Measurements from ENCODE around the gene DRD4. TPM values are rescaled to one million over a fixed set of nuclear protein-coding genes. Genes with fewer than 3 reads are reported as not detected.
"Not testable (repeated sequence)": the region's sequence is repeated elsewhere in the genome, so short reads cannot be mapped to it uniquely, and the experiment has no call there.

The DRD4 gene
- total RNA-seq, 2 donors from 2014 or later, result 1.3 to 1.9 TPM

GRCh38 chr11:638631-639331 is 1.7 kb downstream of the DRD4 start:
- ATAC-seq (no peak), DNase-seq (no peak)
- intact Hi-C loops (cut with DNase I, micrococcal nuclease), result no loop called here

GRCh38 chr11:639332-639955 is 2.4 kb downstream of the DRD4 start:
- intact Hi-C loops (cut with DNase I, micrococcal nuclease), result no loop called here
- DNase-seq (no peak), ATAC-seq (no peak)

GRCh38 chr11:640021-640706 is 3.1 kb downstream of the DRD4 start:
- intact Hi-C loops (cut with DNase I, micrococcal nuclease), result no loop called here
- DNase-seq (no peak), ATAC-seq (no peak)

GRCh38 chr11:641806-642370 is 4.8 kb downstream of the DRD4 start:
- ATAC-seq (no peak), DNase-seq (no peak)
- intact Hi-C loops (cut with DNase I, micrococcal nuclease), result no loop called here

GRCh38 chr11:643366-643765 is 6.3 kb downstream of the DRD4 start:
- no peak for DNase-seq
- ATAC-seq, result no peak
- intact Hi-C loops (cut with DNase I, micrococcal nuclease), result no loop called here

- DNase-seq (no peak), ATAC-seq (no peak)
- intact Hi-C loops (cut with DNase I, micrococcal nuclease), result no loop called here
Observed at GRCh38 chr11:643849-644738, 7.0 kb downstream of the DRD4 start.

- ATAC-seq, result no peak
- no peak for DNase-seq
- intact Hi-C loops (cut with DNase I, micrococcal nuclease), result no loop called here
Observed at GRCh38 chr11:645536-645935, 8.5 kb downstream of the DRD4 start.

- intact Hi-C loops (cut with DNase I, micrococcal nuclease), result no loop called here
- no peak for ATAC-seq
Observed at GRCh38 chr11:646214-646613, 9.1 kb downstream of the DRD4 start.

GRCh38 chr11:647672-648158 is 10.6 kb downstream of the DRD4 start:
- DNase-seq; ATAC-seq; intact Hi-C loops (cut with DNase I, micrococcal nuclease): not testable (repeated sequence)

More at GRCh38 chr11:646214-646613, 9.1 kb downstream of the DRD4 start:
- no peak for DNase-seq

GRCh38 chr11:650482-650881 is 13.4 kb downstream of the DRD4 start:
- intact Hi-C loops (cut with DNase I, micrococcal nuclease), result no loop called here
- DNase-seq (no peak), ATAC-seq (no peak)

GRCh38 chr11:653136-653535 is 16.1 kb downstream of the DRD4 start:
- intact Hi-C loops (cut with DNase I, micrococcal nuclease); DNase-seq; ATAC-seq: not testable (repeated sequence)

- no peak for ATAC-seq
- intact Hi-C loops (cut with DNase I, micrococcal nuclease), result no loop called here
- no peak for DNase-seq
Observed at GRCh38 chr11:653837-654236, 16.8 kb downstream of the DRD4 start.

- DNase-seq; intact Hi-C loops (cut with DNase I, micrococcal nuclease): not testable (repeated sequence)
- peak; percentile 34 for ATAC-seq
Observed at GRCh38 chr11:654444-654843, 17.4 kb downstream of the DRD4 start.

GRCh38 chr11:655036-655726 is 18.1 kb downstream of the DRD4 start:
- ATAC-seq (peak; percentile 77), DNase-seq (no peak)
- intact Hi-C loops (cut with DNase I, micrococcal nuclease), result no loop called here

- intact Hi-C loops (cut with DNase I, micrococcal nuclease), result no loop called here
- DNase-seq (no peak), ATAC-seq (no peak)
Observed at GRCh38 chr11:656426-656825, 19.4 kb downstream of the DRD4 start.

- intact Hi-C loops (cut with DNase I, micrococcal nuclease), result no loop called here
- no peak for ATAC-seq
- DNase-seq, result no peak
Observed at GRCh38 chr11:656866-657265, 19.8 kb downstream of the DRD4 start.

GRCh38 chr11:657691-658126 is 20.6 kb downstream of the DRD4 start:
- intact Hi-C loops (cut with DNase I, micrococcal nuclease), result no loop called here
- DNase-seq (no peak), ATAC-seq (peak; percentile 73)

- DNase-seq, result no peak
Observed at GRCh38 chr11:659532-660085, 22.5 kb downstream of the DRD4 start.

More at GRCh38 chr11:659532-660085, 22.5 kb downstream of the DRD4 start:
- intact Hi-C loops (cut with DNase I, micrococcal nuclease), result loop anchor here in 1 of 2 donors (10.0 kb wide), 1 partner anchor 65 kb away; no protein-coding TSS in a partner anchor
- ATAC-seq, result no peak
